Panc1 (cell line): Measurements from ENCODE around the gene SPACA6.

Experiments
- POLR2AphosphoS5 ChIP-seq: IDR thresholded peaks from 2 replicates; pipeline ENCODE4 v1.6.1; 2012; ENCODE audit warnings: mild to moderate bottlenecking, low read depth, low read length, moderate library complexity
- SIN3A ChIP-seq: IDR thresholded peaks from 2 replicates; pipeline ENCODE4 v1.6.1; 2012; ENCODE audit warnings: low read depth, mild to moderate bottlenecking, low read length, moderate library complexity, borderline replicate concordance; ENCODE audit not compliant: insufficient read depth
- TCF7L2 ChIP-seq: IDR thresholded peaks from 2 replicates; pipeline ENCODE4 v1.6.1; 2011; ENCODE audit warnings: mild to moderate bottlenecking, low read depth, low read length, inconsistent platforms
- TF ChIP-seq, protein P1 (sequence below): fragments of 450-650 bp; IDR thresholded peaks from 2 replicates; pipeline ENCODE4 v1.5.1; 2017; ENCODE audit warnings: mild to moderate bottlenecking
- TF ChIP-seq, protein P2 (sequence below), 2 experiments: IDR thresholded peaks; 2 replicates each; pipeline ENCODE4 v1.6.1; 2011 to 2012; ENCODE audit warnings: low read depth in 2 of 2, control low read depth in 1 of 2, low read length in 1 of 2, mild to moderate bottlenecking in 1 of 2, moderate library complexity in 1 of 2; ENCODE audit not compliant: insufficient read depth in 1 of 2

DNA sequence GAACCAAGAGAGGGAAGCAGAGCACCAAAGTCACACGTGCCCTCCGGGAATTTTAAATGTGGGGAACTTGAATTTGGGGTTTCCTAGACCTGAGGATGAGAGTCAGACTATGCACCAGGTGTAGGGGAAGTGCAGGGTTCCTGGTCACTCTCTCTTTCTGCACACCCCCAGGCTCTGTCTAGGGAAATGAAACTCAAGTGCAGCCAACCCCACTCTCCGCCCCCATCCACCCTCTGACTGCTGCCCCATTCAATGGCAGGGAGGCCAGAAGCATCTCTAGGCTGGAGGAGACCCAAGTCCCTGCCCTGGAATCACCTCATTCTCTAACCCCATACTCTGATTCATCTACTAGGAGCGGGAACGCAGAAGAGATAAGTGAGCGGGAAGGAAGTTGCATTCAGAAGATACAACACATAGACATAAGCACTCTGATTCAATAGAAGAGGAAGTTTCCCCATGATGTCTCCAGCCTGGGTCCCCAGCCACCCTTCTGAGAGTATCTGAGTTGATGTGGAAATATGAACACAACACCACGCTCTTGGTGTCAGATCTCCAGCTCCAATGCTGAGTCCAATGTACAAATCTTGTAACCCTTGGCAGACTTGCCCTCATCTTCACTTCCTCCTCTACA, 41.8 kb upstream of the SPACA6 start:
- TF ChIP-seq, protein P1, sequence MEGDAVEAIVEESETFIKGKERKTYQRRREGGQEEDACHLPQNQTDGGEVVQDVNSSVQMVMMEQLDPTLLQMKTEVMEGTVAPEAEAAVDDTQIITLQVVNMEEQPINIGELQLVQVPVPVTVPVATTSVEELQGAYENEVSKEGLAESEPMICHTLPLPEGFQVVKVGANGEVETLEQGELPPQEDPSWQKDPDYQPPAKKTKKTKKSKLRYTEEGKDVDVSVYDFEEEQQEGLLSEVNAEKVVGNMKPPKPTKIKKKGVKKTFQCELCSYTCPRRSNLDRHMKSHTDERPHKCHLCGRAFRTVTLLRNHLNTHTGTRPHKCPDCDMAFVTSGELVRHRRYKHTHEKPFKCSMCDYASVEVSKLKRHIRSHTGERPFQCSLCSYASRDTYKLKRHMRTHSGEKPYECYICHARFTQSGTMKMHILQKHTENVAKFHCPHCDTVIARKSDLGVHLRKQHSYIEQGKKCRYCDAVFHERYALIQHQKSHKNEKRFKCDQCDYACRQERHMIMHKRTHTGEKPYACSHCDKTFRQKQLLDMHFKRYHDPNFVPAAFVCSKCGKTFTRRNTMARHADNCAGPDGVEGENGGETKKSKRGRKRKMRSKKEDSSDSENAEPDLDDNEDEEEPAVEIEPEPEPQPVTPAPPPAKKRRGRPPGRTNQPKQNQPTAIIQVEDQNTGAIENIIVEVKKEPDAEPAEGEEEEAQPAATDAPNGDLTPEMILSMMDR = no peak
- no peak for TF ChIP-seq POLR2AphosphoS5
- TF ChIP-seq SIN3A = no peak
- TF ChIP-seq, protein P2, sequence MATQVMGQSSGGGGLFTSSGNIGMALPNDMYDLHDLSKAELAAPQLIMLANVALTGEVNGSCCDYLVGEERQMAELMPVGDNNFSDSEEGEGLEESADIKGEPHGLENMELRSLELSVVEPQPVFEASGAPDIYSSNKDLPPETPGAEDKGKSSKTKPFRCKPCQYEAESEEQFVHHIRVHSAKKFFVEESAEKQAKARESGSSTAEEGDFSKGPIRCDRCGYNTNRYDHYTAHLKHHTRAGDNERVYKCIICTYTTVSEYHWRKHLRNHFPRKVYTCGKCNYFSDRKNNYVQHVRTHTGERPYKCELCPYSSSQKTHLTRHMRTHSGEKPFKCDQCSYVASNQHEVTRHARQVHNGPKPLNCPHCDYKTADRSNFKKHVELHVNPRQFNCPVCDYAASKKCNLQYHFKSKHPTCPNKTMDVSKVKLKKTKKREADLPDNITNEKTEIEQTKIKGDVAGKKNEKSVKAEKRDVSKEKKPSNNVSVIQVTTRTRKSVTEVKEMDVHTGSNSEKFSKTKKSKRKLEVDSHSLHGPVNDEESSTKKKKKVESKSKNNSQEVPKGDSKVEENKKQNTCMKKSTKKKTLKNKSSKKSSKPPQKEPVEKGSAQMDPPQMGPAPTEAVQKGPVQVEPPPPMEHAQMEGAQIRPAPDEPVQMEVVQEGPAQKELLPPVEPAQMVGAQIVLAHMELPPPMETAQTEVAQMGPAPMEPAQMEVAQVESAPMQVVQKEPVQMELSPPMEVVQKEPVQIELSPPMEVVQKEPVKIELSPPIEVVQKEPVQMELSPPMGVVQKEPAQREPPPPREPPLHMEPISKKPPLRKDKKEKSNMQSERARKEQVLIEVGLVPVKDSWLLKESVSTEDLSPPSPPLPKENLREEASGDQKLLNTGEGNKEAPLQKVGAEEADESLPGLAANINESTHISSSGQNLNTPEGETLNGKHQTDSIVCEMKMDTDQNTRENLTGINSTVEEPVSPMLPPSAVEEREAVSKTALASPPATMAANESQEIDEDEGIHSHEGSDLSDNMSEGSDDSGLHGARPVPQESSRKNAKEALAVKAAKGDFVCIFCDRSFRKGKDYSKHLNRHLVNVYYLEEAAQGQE (IDR thresholded peaks at IDR 0.05; ENCODE audit: insufficient read depth in 1 of 2, low read depth in 2 of 2, low read length in 1 of 2) = no peak
- no peak for TF ChIP-seq TCF7L2
